ENCODE results near the gene DNAJB1. TPM values are rescaled to one million over a fixed set of nuclear protein-coding genes. Genes with fewer than 3 reads are reported as not detected.

Gene DNAJB1
- total and polyA plus RNA-seq, 2 of the 4 experiments (the other 2 are of a cell fraction) = 88.2 to 95.4 TPM

DNA sequence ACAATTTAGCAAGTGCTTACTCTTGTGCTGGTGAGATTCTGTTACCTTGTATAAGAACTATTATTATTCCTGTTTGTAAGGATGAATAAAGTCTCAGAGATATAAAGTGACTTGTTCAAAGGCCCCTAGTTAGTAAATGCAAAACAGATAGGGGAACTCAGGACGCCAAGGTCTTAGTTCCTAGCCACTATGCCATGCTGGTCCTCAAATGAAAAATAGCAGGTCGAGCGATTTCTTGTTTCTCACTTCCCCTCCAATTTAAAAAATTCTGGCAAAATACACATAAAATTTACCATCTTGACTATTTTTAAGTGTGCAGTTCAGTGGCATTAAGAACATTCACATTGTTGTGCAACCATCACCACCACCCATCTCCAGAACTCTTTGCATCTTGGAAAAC is 12.3 kb upstream of the DNAJB1 start (continued):
- TF ChIP-seq USF2 (IDR thresholded peaks at IDR 0.05; ENCODE audit: low read depth, low read length) (no peak), RAD21 (IDR thresholded peaks at IDR 0.05; ENCODE audit: low read length) (no peak)

DNA sequence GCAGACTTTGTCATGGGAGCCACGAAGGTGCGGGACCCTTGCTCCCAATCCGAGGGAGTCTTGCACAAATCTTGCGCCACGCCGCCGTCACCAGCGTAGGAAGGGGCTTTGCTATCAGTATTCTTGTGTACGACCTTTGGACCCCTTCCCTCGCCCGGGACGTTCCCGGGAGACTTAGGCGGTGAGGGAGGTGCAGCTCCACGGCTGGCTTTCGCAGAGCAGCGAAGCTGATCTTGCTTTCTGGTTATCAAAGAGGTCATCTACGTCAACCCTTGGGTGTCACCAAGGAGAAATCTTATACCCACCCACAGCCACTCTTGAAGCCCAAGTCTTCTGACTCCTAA is 11.8 kb upstream of the DNAJB1 start:
- peak overlapping the region; percentile 97 for H2AFZ ChIP-seq (replicated peaks; ENCODE audit: low read length, poor library complexity)
- 0% methylated on average over 2 of the region's 18 CpGs; no CpG with 5 or more reads in 1 of the 2 experiments for WGBS, 2 experiments (ENCODE audit: extremely low coverage in 2 of 2, insufficient read length in 1 of 2)
- POLR2A ChIA-PET (ENCODE audit: unreplicated experiment) = no interaction called here

More for the DNA sequence above, 11.8 kb upstream of the DNAJB1 start:
- Histone ChIP-seq H3K4me2 (ENCODE audit: low read depth, low read length) (peak overlapping the region; percentile 92), H3K4me3 (ENCODE audit: insufficient read depth, low read depth, low read length) (peak overlapping the region; percentile 80), H3K14ac (replicated peaks; ENCODE audit: low read depth, low read length) (peak overlapping the region; percentile 66), H2BK5ac (ENCODE audit: low read depth, low read length, poor library complexity, severe bottlenecking) (peak overlapping the region; percentile 57), H3K9me1 (ENCODE audit: insufficient read depth, low read length) (peaks cover 5% of the 10 kb centered on the region; the same call in 1 of the 2 replicates), H2BK20ac (ENCODE audit: low read depth, low read length) (no peak overlapping the region), H4K20me1 (ENCODE audit: insufficient read depth, low read length) (peaks cover 3% of the 10 kb centered on the region; the same call in 1 of the 2 replicates), H3K79me1 (ENCODE audit: low read depth in 1 of 2, low read length in 2 of 2) (peaks cover 15 to 41% of the 10 kb centered on the region in 2 experiments; a peak in 3 of 4 replicates), H3K18ac (ENCODE audit: low read depth, low read length) (peak overlapping the region; percentile 14; the same call in 1 of the 2 replicates), H3K4ac (ENCODE audit: low read depth, low read length) (peak overlapping the region; percentile 64), H3K27ac (ENCODE audit: insufficient read depth, low read length) (peak overlapping the region; percentile 78), H3K36me3 (ENCODE audit: control insufficient read depth, insufficient read depth, low read length) (no peaks in the 10 kb centered on the region), H3K56ac (ENCODE audit: extremely low read depth, insufficient read depth, low read length) (peak overlapping the region; percentile 43), H4K8ac (ENCODE audit: low read depth in 2 of 2, low read length in 2 of 2) (peak overlapping the region; percentile 9 to 70; a peak in 3 of 4 replicates), H2BK15ac (ENCODE audit: low read depth, low read length) (peak overlapping the region; percentile 25; the same call in 1 of the 3 replicates), H3K23ac (ENCODE audit: low read depth, low read length) (peak overlapping the region; percentile 77; the same call in 1 of the 2 replicates), H4K91ac (ENCODE audit: insufficient read depth, low read depth, low read length) (peak overlapping the region; percentile 10; the same call in 1 of the 2 replicates), H3K9ac (ENCODE audit: low read depth, low read length) (peak overlapping the region; percentile 89), H3K27me3 (ENCODE audit: control insufficient read depth, insufficient read depth, low read length) (no peaks in the 10 kb centered on the region), H2AK9ac (replicated peaks; ENCODE audit: low read depth, low read length, poor library complexity) (peak overlapping the region; percentile 87), H3K9me3 (ENCODE audit: control insufficient read depth, insufficient read depth, low read length) (no peaks in the 10 kb centered on the region), H4K5ac (ENCODE audit: low read depth, low read length) (peak overlapping the region; percentile 69), H2BK120ac (ENCODE audit: low read depth, low read length) (0 out of 2 replicates have a peak overlapping the region, but pooled peaks have one; percentile 13), H2AK5ac (ENCODE audit: low read depth, low read length) (peak overlapping the region; percentile 34; the same call in 1 of the 2 replicates), H3K4me1 (ENCODE audit: control insufficient read depth, insufficient read depth, low read length) (peaks cover 2% of the 10 kb centered on the region; the same call in 1 of the 2 replicates)
- DNase-seq (no peak), ATAC-seq (ENCODE audit: low read depth) (peak; percentile 3)
- peak; percentile 77 for TF ChIP-seq CEBPB (IDR thresholded peaks at IDR 0.05; ENCODE audit: low read depth, low read length)
- no peak for TF ChIP-seq USF2 (IDR thresholded peaks at IDR 0.05; ENCODE audit: low read depth, low read length)
- in situ Hi-C loops (cut with MboI; ENCODE audit: low sequenced_read_pairs) = no loop called here
- CTCF ChIA-PET = no interaction called here
- dilution Hi-C loops (cut with HindIII; ENCODE audit: low sequenced_read_pairs, unreplicated experiment) = no loop called here
- intact Hi-C loops (cut with micrococcal nuclease) = no loop called here
- BruUV-seq (replicated peaks) = no TSS peak

Measured in IMR-90 (cell line).